Nephron progenitor cell (in vitro differentiated cells): ENCODE results near the gene ALDH4A1.

ENCODE experiments used
- DNase-seq: peaks from one replicate; pipeline ENCODE4 v3.0.0; 2021
- H3K27ac Mint-ChIP-seq: 2 replicates; pipeline ENCODE4 v1.8.0; 2021; ENCODE audit warnings: mild to moderate bottlenecking, moderate library complexity, mixed read lengths
- H3K27me3 Mint-ChIP-seq: 2 replicates; pipeline ENCODE4 v1.8.0; 2021; ENCODE audit warnings: mild to moderate bottlenecking, low read depth, mixed read lengths; ENCODE audit not compliant: poor library complexity
- H3K36me3 Mint-ChIP-seq: 2 replicates; pipeline ENCODE4 v1.8.0; 2021; ENCODE audit warnings: low read depth, mixed read lengths
- H3K4me1 Mint-ChIP-seq: 2 replicates; pipeline ENCODE4 v1.8.0; 2021; ENCODE audit warnings: mixed read lengths
- H3K4me3 Mint-ChIP-seq: 2 replicates; pipeline ENCODE4 v1.8.0; 2021; ENCODE audit warnings: mild to moderate bottlenecking, moderate library complexity, mixed read lengths
- H3K9me3 Mint-ChIP-seq: 2 replicates; pipeline ENCODE4 v1.8.0; 2021; ENCODE audit warnings: mild to moderate bottlenecking, moderate library complexity, mixed read lengths
- TF ChIP-seq, protein P1 (sequence below): fragments of 200-600 bp; sonication (generic); IDR thresholded peaks from 2 replicates; pipeline ENCODE4 v1.5.0; 2021; ENCODE audit warnings: antibody characterized with exemption

The ALDH4A1 gene, protein sequence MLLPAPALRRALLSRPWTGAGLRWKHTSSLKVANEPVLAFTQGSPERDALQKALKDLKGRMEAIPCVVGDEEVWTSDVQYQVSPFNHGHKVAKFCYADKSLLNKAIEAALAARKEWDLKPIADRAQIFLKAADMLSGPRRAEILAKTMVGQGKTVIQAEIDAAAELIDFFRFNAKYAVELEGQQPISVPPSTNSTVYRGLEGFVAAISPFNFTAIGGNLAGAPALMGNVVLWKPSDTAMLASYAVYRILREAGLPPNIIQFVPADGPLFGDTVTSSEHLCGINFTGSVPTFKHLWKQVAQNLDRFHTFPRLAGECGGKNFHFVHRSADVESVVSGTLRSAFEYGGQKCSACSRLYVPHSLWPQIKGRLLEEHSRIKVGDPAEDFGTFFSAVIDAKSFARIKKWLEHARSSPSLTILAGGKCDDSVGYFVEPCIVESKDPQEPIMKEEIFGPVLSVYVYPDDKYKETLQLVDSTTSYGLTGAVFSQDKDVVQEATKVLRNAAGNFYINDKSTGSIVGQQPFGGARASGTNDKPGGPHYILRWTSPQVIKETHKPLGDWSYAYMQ

GRCh38 chr1:18902523-18903290, at the start of gene ALDH4A1:
ALDH4A1 (minus strand) TSS chr1:18902555; CDS start chr1:18902523, 32 bp downstream.
- Mint-ChIP-seq H3K9me3 (no peaks in the 10 kb centered on the region), H3K27me3 (peaks cover 18% of the 10 kb centered on the region)
- peak; percentile 92 for DNase-seq

GRCh38 chr1:18951818-18952391, 49.5 kb upstream of the ALDH4A1 start:
- TF ChIP-seq, protein P1, sequence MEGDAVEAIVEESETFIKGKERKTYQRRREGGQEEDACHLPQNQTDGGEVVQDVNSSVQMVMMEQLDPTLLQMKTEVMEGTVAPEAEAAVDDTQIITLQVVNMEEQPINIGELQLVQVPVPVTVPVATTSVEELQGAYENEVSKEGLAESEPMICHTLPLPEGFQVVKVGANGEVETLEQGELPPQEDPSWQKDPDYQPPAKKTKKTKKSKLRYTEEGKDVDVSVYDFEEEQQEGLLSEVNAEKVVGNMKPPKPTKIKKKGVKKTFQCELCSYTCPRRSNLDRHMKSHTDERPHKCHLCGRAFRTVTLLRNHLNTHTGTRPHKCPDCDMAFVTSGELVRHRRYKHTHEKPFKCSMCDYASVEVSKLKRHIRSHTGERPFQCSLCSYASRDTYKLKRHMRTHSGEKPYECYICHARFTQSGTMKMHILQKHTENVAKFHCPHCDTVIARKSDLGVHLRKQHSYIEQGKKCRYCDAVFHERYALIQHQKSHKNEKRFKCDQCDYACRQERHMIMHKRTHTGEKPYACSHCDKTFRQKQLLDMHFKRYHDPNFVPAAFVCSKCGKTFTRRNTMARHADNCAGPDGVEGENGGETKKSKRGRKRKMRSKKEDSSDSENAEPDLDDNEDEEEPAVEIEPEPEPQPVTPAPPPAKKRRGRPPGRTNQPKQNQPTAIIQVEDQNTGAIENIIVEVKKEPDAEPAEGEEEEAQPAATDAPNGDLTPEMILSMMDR, result no peak
- peaks cover 74% of the 10 kb centered on the region for H3K4me1 Mint-ChIP-seq
- H3K27me3 Mint-ChIP-seq, result peaks cover 28% of the 10 kb centered on the region

More at GRCh38 chr1:18902523-18903290, at the start of gene ALDH4A1:
- H3K4me1 Mint-ChIP-seq, result peaks cover 29% of the 10 kb centered on the region
- H3K27ac Mint-ChIP-seq, result peak within 1 kb of the TSS; percentile 100
- TF ChIP-seq, protein P1, result no peak
- no peaks in the 10 kb centered on the region for H3K36me3 Mint-ChIP-seq
- H3K4me3 Mint-ChIP-seq, result peak within 1 kb of the TSS; percentile 94

DNA sequence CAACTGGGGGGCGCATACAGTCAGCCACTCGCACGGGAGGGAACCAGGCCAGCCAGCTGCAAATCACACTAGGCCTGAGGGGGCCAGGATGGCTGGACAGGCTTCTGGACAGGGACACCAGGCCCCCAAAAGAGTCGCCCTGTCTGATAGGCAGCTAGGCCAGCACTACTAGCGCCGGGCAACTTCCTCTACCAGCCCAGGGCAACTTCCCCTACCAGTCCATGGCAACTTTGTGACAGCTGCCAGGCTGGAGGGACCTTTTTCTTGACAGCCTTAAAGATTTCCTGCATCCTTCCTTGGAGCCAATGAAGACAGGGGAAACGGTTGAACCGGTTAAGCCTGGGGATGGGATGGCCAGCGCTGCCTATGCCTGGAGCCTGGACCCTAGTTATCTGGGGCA, 49.1 kb upstream of the ALDH4A1 start:
- DNase-seq, result no peak
- peaks cover 28% of the 10 kb centered on the region for H3K27me3 Mint-ChIP-seq
- no peaks in the 10 kb centered on the region for H3K9me3 Mint-ChIP-seq
- H3K27ac Mint-ChIP-seq, result no peak overlapping the region
- H3K4me1 Mint-ChIP-seq, result peaks cover 78% of the 10 kb centered on the region
- H3K4me3 Mint-ChIP-seq, result no peak overlapping the region
- TF ChIP-seq, protein P1, result no peak
- no peaks in the 10 kb centered on the region for H3K36me3 Mint-ChIP-seq

More at GRCh38 chr1:18951818-18952391, 49.5 kb upstream of the ALDH4A1 start:
- H3K36me3 Mint-ChIP-seq, result no peaks in the 10 kb centered on the region
- H3K27ac Mint-ChIP-seq, result no peak overlapping the region
- no peak overlapping the region for H3K4me3 Mint-ChIP-seq
- no peaks in the 10 kb centered on the region for H3K9me3 Mint-ChIP-seq
- no peak for DNase-seq

GRCh38 chr1:18950401-18951026, 48.2 kb upstream of the ALDH4A1 start:
- peaks cover 83% of the 10 kb centered on the region for H3K4me1 Mint-ChIP-seq
- TF ChIP-seq, protein P1, result no peak
- no peaks in the 10 kb centered on the region for H3K36me3 Mint-ChIP-seq
- no peak for DNase-seq
- H3K4me3 Mint-ChIP-seq, result peak overlapping the region; percentile 62
- H3K27ac Mint-ChIP-seq, result peak overlapping the region; percentile 99
- no peaks in the 10 kb centered on the region for H3K9me3 Mint-ChIP-seq
- peaks cover 28% of the 10 kb centered on the region for H3K27me3 Mint-ChIP-seq

DNA sequence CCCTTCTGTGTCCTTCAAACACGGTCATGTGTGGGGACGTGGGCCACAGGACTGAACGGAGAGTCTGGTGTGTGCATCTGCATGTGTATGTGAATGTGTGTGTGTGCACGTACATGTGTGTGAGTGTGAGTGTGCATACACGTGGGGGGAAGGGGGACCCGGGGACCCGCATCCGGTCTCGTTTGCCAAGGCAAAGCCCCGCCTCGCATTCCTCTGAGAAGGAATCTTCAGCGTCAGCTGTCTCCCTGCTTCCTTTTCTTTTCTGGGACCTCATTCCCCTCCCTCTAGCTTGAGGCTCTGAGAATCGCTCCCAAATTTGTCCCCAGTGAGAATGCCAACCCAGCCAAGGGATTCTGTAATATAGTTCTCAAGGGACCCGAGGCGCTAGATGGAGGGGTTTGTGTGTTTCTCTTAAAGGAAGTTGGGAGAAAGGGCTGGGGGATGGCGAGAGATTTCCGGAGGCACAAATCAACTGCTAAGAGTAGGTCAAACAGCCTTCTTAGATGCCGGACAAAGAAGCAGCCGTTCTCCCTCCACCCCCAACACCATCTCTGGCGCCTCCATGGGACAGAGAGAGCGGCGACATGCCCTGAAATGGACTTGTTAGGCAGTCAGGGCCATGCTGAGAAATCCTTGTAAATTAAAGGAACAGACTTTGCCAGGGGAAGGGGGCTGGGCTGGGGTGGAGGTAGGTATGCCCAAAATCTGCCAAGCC, 47.5 kb upstream of the ALDH4A1 start:
- Mint-ChIP-seq H3K9me3 (no peaks in the 10 kb centered on the region), H3K4me3 (peak overlapping the region; percentile 62), H3K36me3 (no peaks in the 10 kb centered on the region), H3K27ac (peak overlapping the region; percentile 99), H3K4me1 (peaks cover 86% of the 10 kb centered on the region), H3K27me3 (peaks cover 23% of the 10 kb centered on the region)
- TF ChIP-seq, protein P1, result no peak
- DNase-seq, result peak; percentile 49
